Stimulated activated naive B cell treated with anti-CD40 and anti-IgM and Interleukin-4, amounts not matched to agents 10 μg/mL and 1 μg/mL and 100 μg/mL, for 72 hours (primary cell): Measurements from ENCODE around the gene RPL35.
A peak's percentile ranks its signal among the peaks of the same experiment; 100 is the strongest.

Experiments used
- ATAC-seq, 2 donors: fragments of 150-1000 bp; cut with Tn5 transposase; replicated peaks; 2 replicates each; pipeline ENCODE4 v1.10.0; 2021; ENCODE audit warnings: moderate library complexity in 1 of 2
- DNase-seq: peaks from one replicate; pipeline ENCODE4 v3.0.0; 2021
- H3K27ac Mint-ChIP-seq: one replicate; pipeline ENCODE4 v1.8.0; 2022; ENCODE audit warnings: mild to moderate bottlenecking, mixed read lengths
- H3K27me3 Mint-ChIP-seq, 2 donors: one replicate each; pipeline ENCODE4 v1.8.0; 2022; ENCODE audit warnings: mixed read lengths in 2 of 2
- H3K36me3 Mint-ChIP-seq, 2 donors: one replicate each; pipeline ENCODE4 v1.8.0; 2022; ENCODE audit warnings: mixed read lengths in 2 of 2, mild to moderate bottlenecking in 1 of 2
- H3K4me1 Mint-ChIP-seq, 2 donors: one replicate each; pipeline ENCODE4 v1.8.0; 2022; ENCODE audit warnings: mixed read lengths in 2 of 2, mild to moderate bottlenecking in 1 of 2
- H3K4me3 Mint-ChIP-seq, 2 donors: one replicate each; pipeline ENCODE4 v1.8.0; 2022; ENCODE audit warnings: mild to moderate bottlenecking in 2 of 2, mixed read lengths in 2 of 2, moderate library complexity in 1 of 2
- H3K9me3 Mint-ChIP-seq, 2 donors: one replicate each; pipeline ENCODE4 v1.8.0; 2022; ENCODE audit warnings: mixed read lengths in 2 of 2, mild to moderate bottlenecking in 1 of 2

Gene RPL35

DNA sequence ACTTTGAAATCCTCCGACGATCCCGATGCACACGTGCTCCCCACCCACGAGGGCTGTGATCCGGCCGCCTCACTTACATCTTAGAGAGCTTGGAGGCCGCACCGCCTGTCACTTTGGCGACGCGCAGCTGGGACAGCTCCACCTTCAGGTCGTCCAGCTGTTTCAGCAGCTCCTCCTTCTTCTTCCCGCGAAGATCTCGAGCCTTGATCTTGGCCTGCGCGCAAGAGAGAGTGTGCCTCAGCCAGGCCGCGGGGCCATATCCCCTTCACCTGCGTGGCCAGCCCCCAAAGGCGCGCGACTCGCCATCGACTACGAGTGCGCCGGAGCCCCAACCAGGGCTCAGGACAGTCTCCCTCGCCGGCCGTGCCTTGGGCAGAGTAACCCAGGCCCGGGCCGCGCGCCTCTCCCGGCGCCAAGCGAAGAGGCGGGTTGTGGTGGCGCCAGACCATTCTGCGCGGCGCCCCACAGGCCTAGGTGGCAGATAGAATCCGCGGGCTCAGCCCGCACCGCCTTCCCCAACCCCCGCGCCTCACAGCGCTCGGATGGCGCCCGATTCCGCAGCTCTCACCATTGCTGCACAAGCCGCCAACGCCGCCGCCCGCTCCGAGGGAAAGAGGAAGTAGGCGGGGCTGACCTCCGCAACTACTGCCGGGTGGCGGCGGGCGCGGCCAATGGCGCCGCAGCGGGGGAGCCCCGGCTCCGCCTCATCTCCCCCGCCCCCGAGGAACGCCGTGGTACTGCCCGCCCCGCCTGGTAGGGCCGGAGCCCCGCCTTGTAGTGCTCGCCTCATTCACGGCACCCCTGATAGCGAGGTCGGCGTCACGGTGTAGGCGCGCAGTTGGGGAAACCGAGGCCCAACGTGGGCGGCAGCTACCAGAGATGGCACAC, at the start of gene RPL35, which contains the start of gene ARPC5L:
Gene RPL35, minus strand, starts transcription at position 616 of the 888 bp plus-strand sequence. Its CDS starts 45 bp downstream, at position 571.
Gene ARPC5L, plus strand, starts transcription at position 789 of the 888 bp plus-strand sequence. CDS start 7,161 bp downstream, outside the sequence.
- peaks cover 38 to 70% of the 10 kb centered on the region in 2 donors for H3K4me1 Mint-ChIP-seq
- no peaks in the 10 kb centered on the region for H3K27me3 Mint-ChIP-seq
- ATAC-seq: peak; percentile 93 to 96
- peak within 1 kb of the TSS; percentile 93 for H3K27ac Mint-ChIP-seq
- peak; percentile 93 for DNase-seq
- H3K4me3 Mint-ChIP-seq: peak within 1 kb of the TSS; percentile 86 to 91
- no peaks in the 10 kb centered on the region for H3K9me3 Mint-ChIP-seq
- peaks cover 36 to 48% of the 10 kb centered on the region in 2 donors for H3K36me3 Mint-ChIP-seq

GRCh38 chr9:124908098-124908497, 46.3 kb upstream of the RPL35 start:
- H3K36me3 Mint-ChIP-seq: peaks cover 22 to 46% of the 10 kb centered on the region in 2 donors
- ATAC-seq (no peak), DNase-seq (no peak)
- H3K4me3 Mint-ChIP-seq: no peak overlapping the region
- no peaks in the 10 kb centered on the region for H3K27me3 Mint-ChIP-seq
- H3K4me1 Mint-ChIP-seq: peaks cover 0 to 5% of the 10 kb centered on the region in 2 donors
- no peak overlapping the region for H3K27ac Mint-ChIP-seq
- no peaks in the 10 kb centered on the region for H3K9me3 Mint-ChIP-seq

DNA sequence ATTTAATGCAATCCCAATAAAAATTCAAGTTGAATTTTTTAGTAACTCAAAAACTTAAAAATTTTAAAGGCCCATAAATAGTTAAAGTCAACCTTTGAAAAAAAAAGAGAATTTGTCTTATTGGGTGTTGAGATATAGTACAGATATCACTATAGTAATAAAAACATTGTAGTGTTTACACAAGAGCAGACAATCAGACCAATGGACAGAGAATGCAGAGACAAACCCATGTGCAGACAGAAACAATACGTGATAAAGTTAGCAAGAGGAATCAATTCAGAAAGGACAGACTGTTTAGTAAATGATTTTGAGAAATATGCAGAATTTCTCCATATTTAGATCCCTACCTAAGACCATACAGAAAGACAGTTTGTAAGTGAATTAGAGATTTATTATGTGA, 45.2 kb upstream of the RPL35 start:
- Mint-ChIP-seq H3K27ac (no peak overlapping the region), H3K4me1 (peaks cover 0 to 5% of the 10 kb centered on the region in 2 donors), H3K4me3 (no peak overlapping the region), H3K27me3 (no peaks in the 10 kb centered on the region), H3K36me3 (peaks cover 20 to 45% of the 10 kb centered on the region in 2 donors), H3K9me3 (no peaks in the 10 kb centered on the region)
- no peak for DNase-seq
- ATAC-seq: no peak

DNA sequence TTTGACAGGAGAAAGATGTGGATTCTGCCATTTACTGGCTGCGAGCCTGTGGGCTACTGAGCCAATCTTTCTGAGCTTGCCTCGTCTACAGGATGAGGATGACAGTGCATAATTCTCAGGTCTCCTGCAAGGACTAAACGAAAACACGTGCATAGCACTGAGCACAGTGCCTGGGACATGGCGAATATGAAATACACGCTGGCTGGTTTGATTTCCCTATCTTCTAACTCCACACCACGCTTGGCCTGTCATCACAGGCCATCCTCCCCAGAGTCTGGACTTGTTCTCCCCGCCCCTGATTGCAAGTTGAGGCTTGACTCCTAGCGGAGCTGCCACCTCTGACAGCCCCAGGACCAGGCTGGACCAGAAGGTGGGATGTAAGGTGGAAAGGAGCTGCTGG, 38.1 kb upstream of the RPL35 start:
- no peak overlapping the region for H3K4me3 Mint-ChIP-seq
- peaks cover 5 to 6% of the 10 kb centered on the region in 2 donors for H3K4me1 Mint-ChIP-seq
- no peaks in the 10 kb centered on the region for H3K9me3 Mint-ChIP-seq
- H3K36me3 Mint-ChIP-seq: peaks cover 39 to 46% of the 10 kb centered on the region in 2 donors
- no peaks in the 10 kb centered on the region for H3K27me3 Mint-ChIP-seq
- no peak for DNase-seq
- no peak overlapping the region for H3K27ac Mint-ChIP-seq
- ATAC-seq: no peak

- Mint-ChIP-seq H3K4me3 (no peak overlapping the region), H3K27ac (no peak overlapping the region), H3K27me3 (no peaks in the 10 kb centered on the region), H3K36me3 (peaks cover 36 to 51% of the 10 kb centered on the region in 2 donors), H3K9me3 (no peaks in the 10 kb centered on the region), H3K4me1 (peaks cover 5 to 8% of the 10 kb centered on the region in 2 donors)
- DNase-seq (no peak), ATAC-seq (no peak)
Observed at GRCh38 chr9:124897570-124898460, 36.1 kb upstream of the RPL35 start.

GRCh38 chr9:124894741-124895170, 33.0 kb upstream of the RPL35 start:
- Mint-ChIP-seq H3K27ac (peak overlapping the region; percentile 52), H3K36me3 (peaks cover 34 to 61% of the 10 kb centered on the region in 2 donors), H3K4me3 (no peak overlapping the region), H3K27me3 (no peaks in the 10 kb centered on the region), H3K9me3 (no peaks in the 10 kb centered on the region), H3K4me1 (peaks cover 5 to 8% of the 10 kb centered on the region in 2 donors)
- no peak for DNase-seq
- peak; percentile 75 to 77 for ATAC-seq

DNA sequence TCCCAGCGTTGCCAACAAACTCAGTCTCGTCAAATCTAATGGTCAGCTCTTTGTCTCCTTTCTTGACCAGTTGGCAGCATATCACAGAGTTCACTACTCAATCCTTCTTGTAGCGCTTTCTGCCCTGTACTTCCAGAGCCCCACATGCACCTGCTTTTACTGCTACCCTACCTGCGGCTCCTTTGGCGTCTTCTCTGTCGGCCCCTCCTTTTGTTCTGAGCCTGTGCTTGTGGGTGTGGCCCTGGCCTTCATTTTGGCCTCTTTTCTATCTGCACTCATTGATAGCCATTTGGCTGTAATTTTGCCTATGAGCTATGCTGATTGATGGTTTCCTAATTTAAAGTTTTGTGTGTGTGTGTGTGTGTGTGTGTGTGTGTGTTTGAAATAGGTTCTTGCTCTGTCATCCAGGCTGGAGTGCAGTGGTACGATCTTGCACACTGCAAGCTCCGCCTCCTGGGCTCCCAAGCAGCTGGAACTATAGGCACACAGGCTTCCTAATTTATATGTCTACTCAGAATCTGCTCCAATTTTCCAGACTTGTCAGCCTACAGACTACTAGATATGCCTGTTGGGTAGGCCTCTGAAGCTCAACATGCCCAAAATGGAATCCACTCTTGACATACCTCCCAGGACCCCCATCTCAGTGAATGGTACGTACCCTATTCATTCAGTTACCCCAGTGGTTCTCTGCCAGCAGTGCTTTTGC, 32.4 kb upstream of the RPL35 start:
- H3K27ac Mint-ChIP-seq: no peak overlapping the region
- DNase-seq: no peak
- no peak for ATAC-seq
- H3K36me3 Mint-ChIP-seq: peaks cover 34 to 60% of the 10 kb centered on the region in 2 donors
- no peak overlapping the region for H3K4me3 Mint-ChIP-seq
- H3K9me3 Mint-ChIP-seq: no peaks in the 10 kb centered on the region
- H3K4me1 Mint-ChIP-seq: peaks cover 5 to 8% of the 10 kb centered on the region in 2 donors
- no peaks in the 10 kb centered on the region for H3K27me3 Mint-ChIP-seq

DNA sequence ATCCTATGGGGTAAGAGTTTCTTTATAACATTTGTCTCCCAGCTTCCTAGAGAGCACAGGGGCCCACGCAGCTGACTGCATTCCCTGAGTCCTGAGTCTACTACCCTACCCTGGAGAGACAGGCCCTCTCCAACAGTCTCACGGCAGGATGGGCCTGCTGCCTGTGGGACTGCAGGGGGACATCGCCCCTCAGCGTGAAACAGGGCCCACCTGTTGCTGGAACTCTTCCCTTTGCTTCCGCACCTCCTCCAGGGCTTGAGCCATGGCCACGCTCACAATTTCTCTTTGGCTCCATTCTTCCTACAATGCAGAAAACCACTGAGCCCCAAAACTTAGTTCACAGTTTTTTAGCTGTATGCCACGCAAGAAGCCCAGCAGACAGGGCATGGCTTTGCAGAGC, 28.4 kb upstream of the RPL35 start:
- DNase-seq: no peak
- H3K27ac Mint-ChIP-seq: no peak overlapping the region
- H3K27me3 Mint-ChIP-seq: no peaks in the 10 kb centered on the region
- H3K4me1 Mint-ChIP-seq: peaks cover 0 to 9% of the 10 kb centered on the region in 2 donors
- no peaks in the 10 kb centered on the region for H3K9me3 Mint-ChIP-seq
- peaks cover 32 to 66% of the 10 kb centered on the region in 2 donors for H3K36me3 Mint-ChIP-seq
- no peak overlapping the region for H3K4me3 Mint-ChIP-seq
- no peak for ATAC-seq

- H3K36me3 Mint-ChIP-seq: peaks cover 28 to 61% of the 10 kb centered on the region in 2 donors
Observed at GRCh38 chr9:124889006-124889405, 27.2 kb upstream of the RPL35 start.

GRCh38 chr9:124887832-124888231, 26.1 kb upstream of the RPL35 start:
- peaks cover 28 to 57% of the 10 kb centered on the region in 2 donors for H3K36me3 Mint-ChIP-seq
- no peak for ATAC-seq
- no peak for DNase-seq
- peaks cover 0 to 8% of the 10 kb centered on the region in 2 donors for H3K4me1 Mint-ChIP-seq
- no peaks in the 10 kb centered on the region for H3K27me3 Mint-ChIP-seq
- H3K9me3 Mint-ChIP-seq: no peaks in the 10 kb centered on the region
- H3K4me3 Mint-ChIP-seq: no peak overlapping the region
- H3K27ac Mint-ChIP-seq: no peak overlapping the region

More at GRCh38 chr9:124889006-124889405, 27.2 kb upstream of the RPL35 start:
- H3K4me3 Mint-ChIP-seq: no peak overlapping the region
- H3K27ac Mint-ChIP-seq: no peak overlapping the region
- H3K27me3 Mint-ChIP-seq: no peaks in the 10 kb centered on the region
- ATAC-seq: no peak
- H3K9me3 Mint-ChIP-seq: no peaks in the 10 kb centered on the region
- H3K4me1 Mint-ChIP-seq: peaks cover 0 to 8% of the 10 kb centered on the region in 2 donors
- no peak for DNase-seq

GRCh38 chr9:124886866-124887492, 25.2 kb upstream of the RPL35 start:
- no peaks in the 10 kb centered on the region for H3K9me3 Mint-ChIP-seq
- DNase-seq: no peak
- peaks cover 0 to 8% of the 10 kb centered on the region in 2 donors for H3K4me1 Mint-ChIP-seq
- H3K27ac Mint-ChIP-seq: no peak overlapping the region
- peak in 1 of 2 donors; percentile 25 for ATAC-seq
- no peak overlapping the region for H3K4me3 Mint-ChIP-seq
- peaks cover 27 to 55% of the 10 kb centered on the region in 2 donors for H3K36me3 Mint-ChIP-seq
- no peaks in the 10 kb centered on the region for H3K27me3 Mint-ChIP-seq

- Mint-ChIP-seq H3K4me1 (peaks cover 0 to 8% of the 10 kb centered on the region in 2 donors), H3K9me3 (no peaks in the 10 kb centered on the region), H3K27me3 (no peaks in the 10 kb centered on the region), H3K4me3 (no peak overlapping the region), H3K27ac (no peak overlapping the region), H3K36me3 (peaks cover 33 to 60% of the 10 kb centered on the region in 2 donors)
- DNase-seq: no peak
- ATAC-seq: no peak
Observed at GRCh38 chr9:124886461-124886860, 24.7 kb upstream of the RPL35 start.

- no peaks in the 10 kb centered on the region for H3K27me3 Mint-ChIP-seq
- no peak overlapping the region for H3K4me3 Mint-ChIP-seq
- no peaks in the 10 kb centered on the region for H3K9me3 Mint-ChIP-seq
- no peak overlapping the region for H3K27ac Mint-ChIP-seq
- H3K4me1 Mint-ChIP-seq: peaks cover 0 to 8% of the 10 kb centered on the region in 2 donors
- ATAC-seq (no peak), DNase-seq (no peak)
- peaks cover 33 to 56% of the 10 kb centered on the region in 2 donors for H3K36me3 Mint-ChIP-seq
Observed at GRCh38 chr9:124885551-124885950, 23.8 kb upstream of the RPL35 start.
